Brain pericyte (primary cell): ENCODE measurements around the gene BIN1.

Experiments used
- DNase-seq: peaks from one replicate; pipeline ENCODE4 v3.0.0-alpha.2; 2012; ENCODE audit warnings: low read depth, low spot score

The BIN1 gene, protein sequence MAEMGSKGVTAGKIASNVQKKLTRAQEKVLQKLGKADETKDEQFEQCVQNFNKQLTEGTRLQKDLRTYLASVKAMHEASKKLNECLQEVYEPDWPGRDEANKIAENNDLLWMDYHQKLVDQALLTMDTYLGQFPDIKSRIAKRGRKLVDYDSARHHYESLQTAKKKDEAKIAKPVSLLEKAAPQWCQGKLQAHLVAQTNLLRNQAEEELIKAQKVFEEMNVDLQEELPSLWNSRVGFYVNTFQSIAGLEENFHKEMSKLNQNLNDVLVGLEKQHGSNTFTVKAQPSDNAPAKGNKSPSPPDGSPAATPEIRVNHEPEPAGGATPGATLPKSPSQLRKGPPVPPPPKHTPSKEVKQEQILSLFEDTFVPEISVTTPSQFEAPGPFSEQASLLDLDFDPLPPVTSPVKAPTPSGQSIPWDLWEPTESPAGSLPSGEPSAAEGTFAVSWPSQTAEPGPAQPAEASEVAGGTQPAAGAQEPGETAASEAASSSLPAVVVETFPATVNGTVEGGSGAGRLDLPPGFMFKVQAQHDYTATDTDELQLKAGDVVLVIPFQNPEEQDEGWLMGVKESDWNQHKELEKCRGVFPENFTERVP

DNA sequence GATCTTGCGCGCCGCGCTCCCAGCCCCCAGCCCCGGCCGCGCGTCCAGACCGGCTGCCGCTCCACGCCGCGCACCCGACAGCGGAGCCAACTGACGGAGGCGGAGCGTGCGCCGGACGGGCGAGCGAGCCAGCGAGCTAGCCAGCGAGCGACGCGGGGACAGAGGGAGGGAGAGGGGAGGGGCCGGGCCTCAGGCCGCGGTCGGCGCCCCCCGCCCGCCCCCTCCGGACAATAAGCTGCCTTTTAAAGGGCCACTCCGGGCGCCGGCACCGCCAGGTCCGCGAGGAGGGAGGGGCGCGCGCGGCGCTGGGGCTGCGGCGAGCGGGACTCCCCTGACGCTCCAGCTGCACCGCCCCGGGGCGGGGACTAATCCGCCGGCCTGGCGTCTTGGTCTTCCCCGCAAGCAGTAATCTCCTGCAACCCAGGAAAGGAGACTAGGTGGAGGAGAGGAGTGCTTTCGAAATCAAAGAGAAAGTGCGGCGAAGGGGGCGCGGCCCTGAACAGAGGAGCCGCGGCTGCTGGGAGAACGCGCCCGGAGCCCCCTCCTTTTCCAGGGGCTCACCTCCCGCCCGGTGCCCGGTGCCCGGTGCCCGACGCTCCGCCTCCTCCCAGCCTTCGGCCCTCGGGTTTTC lies at the start of gene BIN1:
Gene BIN1, minus strand, starts transcription at position 164 of the 631 bp plus-strand sequence. CDS start 211 bp downstream, outside the sequence.
- DNase-seq, result no peak

DNA sequence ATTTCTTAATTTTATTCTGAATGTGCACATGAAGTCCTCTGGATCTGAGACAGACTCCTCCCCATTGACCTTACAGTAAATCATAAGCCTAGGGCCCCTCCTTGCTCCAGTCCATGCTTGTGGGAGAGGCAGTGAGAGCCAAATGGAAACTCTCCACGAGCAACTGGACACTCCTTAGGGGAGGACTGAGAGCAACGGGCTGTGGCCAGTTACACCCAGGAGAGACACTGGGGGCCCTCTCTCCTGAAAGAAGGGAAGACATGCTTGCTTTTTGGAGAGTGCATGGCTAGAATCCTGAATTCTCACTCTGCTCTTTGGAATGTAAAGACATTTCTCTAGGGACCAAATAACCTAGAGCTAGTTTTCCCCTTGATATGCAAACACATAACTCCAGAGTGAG lies 49.0 kb upstream of the BIN1 start:
- DNase-seq, result no peak

DNA sequence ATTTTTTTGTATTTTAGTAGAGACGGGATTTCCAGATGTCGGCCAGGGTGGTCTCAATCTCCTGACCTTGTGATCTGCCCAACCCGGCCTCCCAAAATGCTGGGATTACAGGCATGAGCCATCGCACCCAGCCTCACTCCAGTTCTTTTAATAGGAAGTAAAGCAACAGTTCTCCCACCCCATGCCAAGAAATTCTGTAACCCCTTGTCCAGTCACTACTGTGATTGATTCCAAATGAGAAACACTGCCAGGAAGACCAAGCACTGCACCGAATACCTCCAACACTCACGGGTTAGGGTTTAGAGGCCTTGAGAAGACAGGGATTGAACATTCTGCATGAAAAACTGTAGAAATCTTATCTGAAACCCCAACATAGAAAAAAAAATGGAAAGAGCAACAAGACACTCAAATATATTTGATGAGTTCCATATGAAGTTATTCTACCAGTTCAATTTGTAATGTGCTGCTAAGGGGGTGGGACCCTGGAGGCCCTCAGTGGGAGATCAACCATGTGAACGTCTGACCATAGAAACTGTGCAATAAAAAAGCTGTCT lies 48.2 kb upstream of the BIN1 start:
- DNase-seq, result peak; percentile 53

DNA sequence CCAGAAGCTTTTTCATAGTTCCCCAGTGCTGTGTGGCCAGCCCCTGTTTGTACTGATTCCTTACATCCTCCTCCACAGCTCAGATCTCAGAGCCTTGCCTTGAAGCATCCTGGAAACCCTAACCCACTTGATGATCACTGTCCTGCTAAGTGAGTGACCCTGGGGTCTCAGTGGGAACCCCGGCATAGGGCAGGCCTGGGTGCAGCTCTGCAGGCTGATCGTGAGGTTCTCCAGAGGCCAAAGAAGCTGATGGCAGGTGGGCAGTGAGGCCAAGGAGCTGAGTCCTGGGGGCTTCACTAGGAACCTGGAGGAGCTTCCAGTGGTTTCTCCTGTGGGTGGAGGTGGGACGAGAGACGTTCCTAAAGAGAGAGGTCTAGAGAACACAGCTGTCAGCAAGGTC lies 47.4 kb upstream of the BIN1 start:
- no peak for DNase-seq

DNA sequence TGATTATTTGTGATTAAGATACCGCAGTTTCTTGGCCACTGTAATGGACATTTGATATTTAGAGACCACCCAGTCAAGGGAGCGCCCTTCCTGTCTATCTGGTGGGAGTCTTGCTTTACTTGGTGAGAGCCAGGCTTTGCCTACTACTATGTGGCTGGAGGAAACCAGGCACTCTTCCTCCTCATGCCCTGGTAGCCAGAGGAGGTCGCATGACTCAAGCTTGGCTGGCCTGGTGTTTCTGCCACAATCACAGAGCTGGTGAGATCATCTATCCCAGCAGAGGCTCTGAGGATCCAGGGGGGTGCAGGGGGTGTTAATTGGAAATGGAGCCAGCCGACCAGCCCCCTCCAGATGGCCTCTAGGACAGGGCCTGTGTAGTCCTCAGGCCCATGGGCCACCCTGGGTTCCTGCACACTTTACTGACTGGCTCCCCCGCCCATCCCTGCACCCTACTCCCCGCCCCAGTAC lies 46.8 kb upstream of the BIN1 start:
- peak; percentile 42 for DNase-seq

DNA sequence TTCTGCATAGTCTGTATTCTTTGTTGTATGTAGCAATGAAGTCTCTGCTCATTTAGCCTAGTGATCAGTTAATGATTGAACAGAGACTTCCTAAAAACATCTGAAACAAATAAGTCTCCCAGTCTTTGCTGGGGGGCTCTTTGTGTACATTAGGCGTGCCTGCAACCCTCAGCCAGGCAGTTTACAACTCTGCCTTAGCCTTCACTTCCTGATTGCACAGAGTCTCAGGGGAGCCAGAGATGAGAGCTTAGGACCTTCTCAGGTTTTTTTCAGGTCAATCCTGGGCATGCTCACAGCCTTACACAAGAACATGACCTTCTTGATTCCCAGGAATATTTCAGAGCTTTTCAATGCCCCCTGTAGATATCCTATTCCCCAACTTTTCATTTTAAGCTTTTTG lies 44.0 kb upstream of the BIN1 start:
- no peak for DNase-seq

DNA sequence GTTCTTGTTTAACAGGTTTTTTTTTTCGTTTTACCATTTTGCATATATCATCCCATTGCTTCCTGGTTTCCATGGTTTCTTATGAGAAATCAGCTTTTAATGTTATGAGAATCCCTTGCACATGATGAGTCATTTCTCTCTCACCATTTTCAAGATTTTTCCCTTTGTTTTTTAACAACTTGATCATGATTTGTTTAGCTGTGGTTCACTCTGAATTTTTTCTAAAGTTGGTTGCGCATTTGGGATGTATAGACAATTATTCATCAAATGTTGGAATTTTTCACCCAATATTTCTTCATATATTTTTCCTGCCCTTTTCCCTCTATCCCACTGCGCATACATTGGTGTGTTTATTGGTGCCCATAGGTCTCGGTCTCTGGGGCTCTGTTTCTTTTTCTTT lies 42.4 kb upstream of the BIN1 start:
- DNase-seq, result no peak

DNA sequence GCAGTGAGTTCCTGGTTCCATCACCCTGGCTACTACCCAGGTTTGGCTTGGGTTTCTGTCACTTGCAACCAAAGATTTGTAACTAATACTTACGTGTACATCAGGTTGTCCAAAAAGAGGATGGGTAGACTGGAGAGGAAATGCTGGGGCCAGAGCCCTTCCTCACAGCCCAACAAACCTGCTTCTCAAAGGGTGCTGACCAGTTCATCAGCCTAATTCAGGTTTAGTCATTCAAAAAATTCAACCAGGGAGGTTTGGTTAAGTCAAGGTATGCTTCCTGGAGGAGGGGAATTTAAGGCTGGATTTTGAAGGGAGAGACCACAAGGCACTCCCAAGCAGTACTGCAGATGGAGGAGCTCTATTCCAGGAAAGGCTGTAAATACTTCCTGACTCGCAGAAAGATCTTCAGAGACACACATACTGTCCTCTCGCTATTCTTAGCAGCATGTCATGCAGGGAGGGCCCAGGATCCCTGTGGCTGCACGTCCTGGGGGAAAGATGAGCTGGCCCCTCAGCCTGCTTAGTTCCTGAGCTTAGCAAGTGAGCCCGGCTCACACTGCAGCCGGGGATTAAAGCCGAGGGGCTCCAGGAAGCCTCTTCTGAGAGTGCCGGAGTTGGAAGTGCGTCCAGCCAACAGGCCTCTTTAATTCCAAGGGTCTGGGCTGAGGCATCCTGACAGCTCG lies 40.0 kb upstream of the BIN1 start:
- no peak for DNase-seq

DNA sequence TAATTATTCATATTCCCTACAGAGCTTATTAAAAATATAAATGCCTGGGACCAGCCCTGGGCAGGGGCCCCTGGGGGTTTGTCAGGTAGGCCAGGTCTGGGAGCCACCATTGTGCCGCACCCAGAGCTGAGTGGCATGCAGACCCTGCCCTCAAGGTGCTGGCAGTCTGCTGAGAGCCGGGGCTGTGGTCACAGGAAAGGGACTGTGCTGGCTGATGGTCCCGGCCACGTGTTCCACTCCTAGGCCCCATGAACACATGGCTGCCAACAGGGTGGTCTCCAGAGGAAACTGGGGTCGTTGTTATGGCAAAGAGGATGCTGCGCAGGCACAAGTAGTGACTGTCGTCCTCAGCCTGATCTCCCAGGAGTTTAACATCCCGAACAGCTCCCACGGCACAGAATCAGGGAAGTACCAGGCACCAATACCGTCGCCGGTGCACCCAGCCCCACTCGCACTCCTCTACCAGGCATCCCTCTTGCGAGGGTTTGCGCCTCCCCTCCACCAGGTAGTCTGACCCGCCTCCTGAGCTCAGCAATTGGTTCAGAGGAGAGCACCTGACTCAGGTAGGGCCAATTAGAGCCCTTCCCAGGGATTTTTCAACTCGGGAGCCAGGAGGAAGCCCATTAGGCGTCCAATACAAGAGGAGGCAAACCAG lies 39.2 kb upstream of the BIN1 start:
- no peak for DNase-seq

DNA sequence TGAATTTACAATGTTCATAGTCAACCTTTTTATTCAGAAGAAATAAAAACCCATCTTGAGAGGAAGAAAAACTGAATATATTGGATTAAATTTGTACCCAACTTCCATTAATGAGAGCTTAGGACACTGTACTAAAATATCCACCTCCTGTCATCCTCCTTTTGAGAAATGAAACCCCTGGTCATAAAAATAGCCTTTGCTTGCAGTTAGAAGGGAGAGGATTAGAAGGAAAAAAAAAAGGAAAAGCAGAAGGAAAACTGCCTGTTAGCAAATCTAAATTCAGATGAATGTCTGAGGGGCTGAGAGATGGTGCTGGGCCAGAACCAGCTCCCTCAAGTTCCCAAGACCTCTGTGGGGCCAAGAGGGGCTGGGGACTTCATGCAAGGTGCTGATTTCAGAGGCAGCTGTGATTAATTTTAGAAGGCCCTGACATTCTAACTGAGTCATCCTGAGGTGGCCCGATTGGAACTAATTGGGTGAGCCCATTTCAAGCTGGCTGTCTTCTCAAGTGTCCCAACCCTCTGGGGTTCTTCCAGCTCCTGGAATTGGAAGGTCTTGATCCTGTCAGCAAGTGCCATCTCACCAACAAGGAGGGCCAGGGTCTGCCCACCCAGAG lies 38.4 kb upstream of the BIN1 start:
- no peak for DNase-seq

DNA sequence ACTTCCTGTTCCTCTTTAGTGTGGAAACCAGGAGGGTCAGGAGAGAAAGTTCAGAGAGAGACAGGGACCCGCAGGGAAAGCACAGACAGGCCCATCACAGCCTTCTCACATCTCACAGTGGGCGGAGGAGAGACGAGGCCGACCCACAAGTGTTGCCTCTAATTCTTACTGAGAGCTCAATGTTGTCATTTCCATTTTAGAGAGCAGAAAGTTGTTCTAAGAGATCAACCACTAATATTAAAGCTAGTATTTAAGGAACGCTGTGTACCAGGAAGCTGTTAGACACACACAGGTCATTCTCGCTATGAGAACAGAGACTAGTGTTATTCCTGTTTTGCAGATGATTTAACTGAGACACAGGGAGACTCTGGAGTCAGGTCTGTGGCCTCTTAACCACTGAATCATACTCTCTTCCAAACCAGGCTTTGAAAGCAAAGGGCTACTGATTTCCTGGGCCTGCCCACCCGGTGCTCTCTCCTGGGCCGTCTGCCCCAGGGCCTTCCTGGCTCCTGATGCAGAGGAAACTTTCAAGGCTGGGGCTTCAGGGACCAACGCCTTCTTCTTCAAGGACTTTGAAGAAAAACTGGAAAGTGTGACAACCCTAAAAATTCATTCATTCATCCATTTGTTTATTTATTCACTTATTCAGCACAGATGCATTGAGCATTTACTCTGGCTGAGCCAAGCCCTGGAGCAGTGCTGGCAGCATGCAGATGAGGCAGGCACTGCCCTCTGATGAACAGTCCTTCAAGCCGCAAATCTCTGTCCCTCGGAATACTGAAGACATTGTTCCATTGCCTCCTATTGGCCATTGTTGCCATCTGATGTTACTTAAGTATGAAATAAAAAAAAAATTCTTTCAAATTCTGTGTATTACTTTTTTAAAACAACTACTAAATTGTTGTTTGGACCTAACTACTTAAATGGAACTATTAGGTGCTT lies 37.2 kb upstream of the BIN1 start:
- DNase-seq, result no peak

DNA sequence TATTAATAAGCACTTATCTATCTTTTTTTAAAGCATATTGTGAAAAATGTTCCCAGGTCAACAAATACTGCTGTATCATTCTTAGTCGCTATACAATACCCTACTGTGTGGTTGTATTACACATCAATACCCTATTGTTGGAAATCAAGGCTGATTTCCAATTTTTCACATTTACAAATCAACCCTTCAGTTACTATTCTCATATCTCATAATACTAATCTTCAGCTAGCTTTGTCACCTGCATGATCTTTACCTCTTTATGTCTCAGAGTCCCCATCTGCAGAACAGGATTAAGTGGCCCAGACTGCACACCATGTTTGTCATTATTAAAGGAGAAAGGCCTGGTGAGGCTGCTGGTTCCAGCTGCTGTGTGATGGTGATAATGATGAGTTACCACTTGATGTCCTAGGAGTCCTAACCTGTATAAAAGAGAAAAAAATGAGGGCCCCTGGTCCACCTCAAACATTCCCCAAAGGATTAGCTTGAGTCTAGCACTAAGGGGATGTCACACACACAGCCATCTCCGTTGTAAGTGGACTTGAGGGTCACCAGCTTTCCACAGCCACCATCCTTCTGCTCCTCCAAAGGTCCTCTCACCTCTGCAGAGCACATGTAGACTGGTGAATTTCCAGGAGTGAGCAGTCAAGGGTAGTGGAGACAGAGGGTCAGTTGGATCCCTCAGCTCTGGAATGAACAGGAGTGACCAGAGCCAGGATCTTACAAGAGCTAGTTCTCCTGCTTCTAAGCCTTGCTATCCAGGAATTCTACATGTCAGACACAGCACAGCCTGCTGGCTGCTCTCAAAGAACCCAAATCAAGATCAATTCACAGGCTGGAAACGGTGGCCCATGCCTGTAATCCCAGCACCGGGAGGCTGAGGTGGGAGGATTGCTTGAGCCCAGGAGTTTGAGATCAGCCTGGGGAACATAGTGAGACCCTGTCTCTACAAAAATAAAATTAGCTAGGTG lies 36.0 kb upstream of the BIN1 start:
- DNase-seq, result no peak

DNA sequence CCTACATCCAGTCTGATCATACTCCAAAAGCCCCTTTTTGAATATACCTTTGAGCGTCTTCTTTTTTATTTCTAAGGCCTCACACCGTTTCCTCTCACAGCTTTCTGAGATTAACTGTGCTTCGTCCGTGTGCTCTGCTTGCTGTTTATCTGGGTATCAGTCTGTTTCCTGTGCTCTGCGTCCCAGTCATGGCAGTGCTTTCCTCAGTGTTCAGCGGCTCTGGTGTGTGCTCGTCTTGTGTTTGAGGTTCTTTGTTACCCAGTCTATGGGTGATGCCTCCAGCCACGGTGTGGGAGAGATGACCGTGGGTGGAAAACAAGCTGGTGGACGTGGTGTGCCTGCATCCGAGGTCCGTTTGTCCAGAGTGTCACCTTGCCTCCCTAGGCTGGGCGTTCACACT lies 33.6 kb upstream of the BIN1 start:
- no peak for DNase-seq

DNA sequence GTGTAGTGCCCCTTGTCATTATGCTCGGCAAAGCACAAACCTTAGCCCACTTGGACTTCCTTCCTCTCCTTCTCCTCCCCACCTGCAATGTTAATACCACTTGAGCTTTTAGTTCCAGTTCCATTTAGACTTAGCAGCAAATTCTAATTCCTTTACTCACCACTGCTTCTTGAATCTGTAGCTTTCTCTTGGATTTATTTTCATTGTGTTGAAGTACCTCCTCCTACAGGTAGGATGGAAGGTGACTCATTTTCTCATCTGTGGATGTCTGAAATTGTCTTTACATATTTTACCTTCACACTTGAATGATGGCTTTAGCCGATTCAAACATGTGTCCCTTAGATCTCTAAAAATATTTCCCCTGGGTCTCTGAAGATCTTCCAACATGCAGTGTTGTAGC lies 32.8 kb upstream of the BIN1 start:
- no peak for DNase-seq

DNA sequence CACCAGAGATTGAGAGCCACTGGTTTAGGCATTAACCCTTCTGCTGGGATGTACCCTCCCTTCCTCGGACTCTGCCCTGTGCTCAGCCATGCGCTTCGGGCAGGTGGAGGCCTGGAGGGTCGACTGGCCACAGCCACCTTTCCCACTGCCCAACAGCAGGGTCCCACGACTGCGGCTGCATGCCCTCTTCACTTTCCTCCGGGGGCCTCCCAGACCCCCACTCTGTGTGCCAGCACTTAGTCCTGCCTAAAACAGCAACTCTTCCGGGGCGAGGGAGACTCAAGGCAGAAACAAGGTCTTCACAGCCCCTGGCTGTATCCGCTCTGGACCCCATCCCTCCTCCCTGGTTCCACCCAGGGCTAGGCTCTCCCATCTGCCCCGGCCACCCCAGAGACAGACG lies 31.3 kb upstream of the BIN1 start:
- DNase-seq, result no peak

DNA sequence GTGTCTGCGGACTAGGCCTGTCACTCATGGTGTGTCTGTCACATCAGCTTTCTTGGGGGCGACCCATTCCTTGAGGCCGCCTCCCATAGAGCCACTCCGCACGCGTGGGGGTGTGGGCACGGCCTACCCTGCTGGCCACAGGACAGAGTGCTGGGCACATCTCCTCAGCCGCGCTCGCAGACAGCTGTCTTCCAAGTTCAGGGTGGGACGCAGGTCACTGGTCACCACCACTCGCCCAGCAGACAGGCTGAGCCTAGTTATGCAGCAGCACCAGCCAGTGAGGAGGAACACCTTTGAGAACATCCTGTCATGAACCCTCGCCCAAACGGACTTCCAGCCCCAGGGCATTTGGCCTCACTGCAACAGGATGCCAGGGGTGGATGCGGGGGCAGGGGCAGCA lies 30.8 kb upstream of the BIN1 start:
- DNase-seq, result no peak

DNA sequence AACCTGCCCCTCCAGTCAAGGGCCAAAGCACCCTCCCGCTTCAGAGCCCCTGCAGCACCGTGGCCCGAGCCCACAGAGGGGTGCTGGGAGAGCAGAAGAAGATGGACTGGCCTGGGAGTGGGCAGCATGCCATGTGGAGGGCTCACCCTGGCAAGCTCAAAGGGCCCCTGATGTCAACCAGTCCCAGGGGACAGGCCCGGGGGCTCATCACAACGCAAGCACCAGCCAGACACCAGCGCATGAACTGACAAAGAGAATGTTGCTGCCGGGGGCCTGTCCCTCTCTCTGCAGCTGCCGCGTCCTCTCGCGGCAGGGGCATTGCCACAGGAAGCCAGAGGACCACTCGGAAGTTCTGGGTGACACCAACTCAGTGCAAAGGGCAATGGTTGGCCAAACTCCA lies 30.3 kb upstream of the BIN1 start:
- no peak for DNase-seq
